ENCODE data around the gene TXNRD2. TPM values are rescaled to one million over a fixed set of nuclear protein-coding genes. Genes with fewer than 3 reads are reported as not detected.

Gene TXNRD2
- total and polyA plus RNA-seq, 10 of the 15 experiments (the other 5 are each of a cell fraction or from before 2014, with no cell fraction given) = 1.6 to 26.0 (median 13.9) TPM

DNA sequence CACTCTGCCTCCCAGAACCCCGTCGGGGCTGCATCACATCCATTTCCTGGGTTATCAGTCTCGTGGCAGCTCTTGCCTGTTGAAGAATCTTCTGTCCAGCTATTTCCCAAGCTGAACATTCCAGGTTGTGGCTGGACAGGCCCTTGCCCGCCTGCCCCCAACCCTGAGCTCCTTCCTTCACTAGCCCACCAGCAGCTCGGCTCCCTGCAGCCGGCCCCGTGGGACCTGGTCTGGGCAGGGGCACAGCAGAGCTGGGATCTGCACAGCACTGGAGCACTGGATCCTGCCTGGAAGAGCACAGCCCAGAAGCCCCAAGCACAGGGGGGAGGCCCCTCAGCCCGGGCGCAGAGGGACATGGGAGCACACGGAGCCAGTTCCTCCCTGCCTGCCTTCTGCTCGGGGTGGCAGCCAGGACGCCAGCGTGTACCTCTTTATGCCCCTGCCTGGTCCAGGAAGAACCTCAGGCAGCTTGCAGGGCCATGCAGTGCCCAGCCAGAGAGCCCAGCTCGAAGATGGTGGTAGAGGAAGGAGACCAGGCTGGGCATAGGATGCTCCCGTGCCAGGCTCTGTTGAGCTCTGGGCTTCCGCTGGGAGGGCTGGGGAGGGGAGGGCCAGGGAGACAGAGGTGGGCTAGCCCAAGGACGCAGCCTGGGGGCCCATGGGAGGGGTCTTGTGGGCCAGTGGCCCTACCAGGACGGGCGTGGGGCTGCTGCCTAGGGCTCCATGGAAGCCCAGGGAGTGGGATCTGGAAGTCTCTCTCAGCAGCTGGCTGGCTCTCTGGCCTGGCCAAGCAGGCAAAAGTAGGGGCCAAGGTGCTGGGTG lies 70.4 kb downstream of the TXNRD2 start:
- intact Hi-C loops (cut with micrococcal nuclease; ENCODE audit: unreplicated experiment) (no loop called here), in situ Hi-C loops (cut with MboI) (no loop called here)
- Histone ChIP-seq H3K27ac (ENCODE audit: control insufficient read depth, insufficient read depth) (no peak overlapping the region), H2AFZ (ENCODE audit: control insufficient read depth, low read depth, low read length) (no peak overlapping the region), H3K4me2 (ENCODE audit: control insufficient read depth, insufficient read depth) (no peak overlapping the region), H3K27me3 (replicated peaks in 1 of 2; ENCODE audit: control insufficient read depth in 2 of 2, insufficient read depth in 2 of 2, low read length in 1 of 2) (no peaks in the 10 kb centered on the region), H3K36me3 (ENCODE audit: control insufficient read depth in 2 of 2, insufficient read depth in 2 of 2, low read length in 1 of 2) (no peaks in the 10 kb centered on the region), H3K4me1 (ENCODE audit: control insufficient read depth, insufficient read depth, low read length) (no peaks in the 10 kb centered on the region), H3K9me3 (replicated peaks; ENCODE audit: control insufficient read depth, insufficient read depth, low read length) (no peaks in the 10 kb centered on the region), H3K4me3 (no peak overlapping the region), H3K9ac (ENCODE audit: control insufficient read depth, insufficient read depth, low read length) (no peak overlapping the region), H3K79me2 (ENCODE audit: control insufficient read depth, insufficient read depth, low read length) (no peaks in the 10 kb centered on the region), H4K20me1 (ENCODE audit: control insufficient read depth, insufficient read depth) (no peaks in the 10 kb centered on the region)
- TF ChIP-seq SPI1 (IDR thresholded peaks at IDR 0.05; ENCODE audit: borderline replicate concordance, insufficient read depth, low read depth, low read length) = no peak
- no peak for TF ChIP-seq DPF2 (IDR thresholded peaks at IDR 0.05)
- TF ChIP-seq NFYA (IDR thresholded peaks at IDR 0.05; ENCODE audit: borderline replicate concordance, low read depth, low read length) = no peak
- no peak for TF ChIP-seq MXI1 (IDR thresholded peaks at IDR 0.05; ENCODE audit: low read depth, low read length)
- TF ChIP-seq, protein P1, sequence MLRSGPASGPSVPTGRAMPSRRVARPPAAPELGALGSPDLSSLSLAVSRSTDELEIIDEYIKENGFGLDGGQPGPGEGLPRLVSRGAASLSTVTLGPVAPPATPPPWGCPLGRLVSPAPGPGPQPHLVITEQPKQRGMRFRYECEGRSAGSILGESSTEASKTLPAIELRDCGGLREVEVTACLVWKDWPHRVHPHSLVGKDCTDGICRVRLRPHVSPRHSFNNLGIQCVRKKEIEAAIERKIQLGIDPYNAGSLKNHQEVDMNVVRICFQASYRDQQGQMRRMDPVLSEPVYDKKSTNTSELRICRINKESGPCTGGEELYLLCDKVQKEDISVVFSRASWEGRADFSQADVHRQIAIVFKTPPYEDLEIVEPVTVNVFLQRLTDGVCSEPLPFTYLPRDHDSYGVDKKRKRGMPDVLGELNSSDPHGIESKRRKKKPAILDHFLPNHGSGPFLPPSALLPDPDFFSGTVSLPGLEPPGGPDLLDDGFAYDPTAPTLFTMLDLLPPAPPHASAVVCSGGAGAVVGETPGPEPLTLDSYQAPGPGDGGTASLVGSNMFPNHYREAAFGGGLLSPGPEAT (IDR thresholded peaks at IDR 0.05; ENCODE audit: low read depth) = no peak
- TF ChIP-seq EED (IDR thresholded peaks at IDR 0.05; ENCODE audit: low read depth) = no peak
- DNase-seq (ENCODE audit: low read depth, low spot score) (no peak), ATAC-seq (no peak), FAIRE-seq (no peak)
- ChIA-PET POLR2A (interaction anchor here (1.0 kb wide), 1 partner anchor 23 kb away, joined by 3 read pairs; no protein-coding TSS in a partner anchor), SMC1A (ENCODE audit: uncharacterized antibody, unreplicated experiment) (no interaction called here), RAD21 (ENCODE audit: unreplicated experiment) (no interaction called here), CTCF (interaction anchor here (0.8 kb wide), 1 partner anchor 11 kb away, joined by 3 read pairs; no protein-coding TSS in a partner anchor)
- 49% methylated on average over 19 of the region's 19 CpGs for WGBS (ENCODE audit: insufficient coverage, insufficient replicate concordance, low lambda C conversion rate, missing lambda C conversion rate)
- no TSS peak for BruUV-seq (replicated peaks)
